ENCODE measurements around the gene KLHL24.
A peak's percentile ranks its signal among the peaks of the same experiment; 100 is the strongest.
"Not testable (repeated sequence)": the region's sequence is repeated elsewhere in the genome, so short reads cannot be mapped to it uniquely, and the experiment has no call there.

KLHL24 gene

GRCh38 chr3:183636221-183637105 lies 1.0 kb downstream of the KLHL24 start:
- peak; percentile 99 for DNase-seq (ENCODE audit: low spot score)

GRCh38 chr3:183637106-183637486 lies 1.7 kb downstream of the KLHL24 start:
- DNase-seq (ENCODE audit: low spot score): no peak

GRCh38 chr3:183637633-183638032 lies 2.2 kb downstream of the KLHL24 start:
- DNase-seq (ENCODE audit: low spot score): not testable (repeated sequence)

GRCh38 chr3:183638101-183638852 lies 2.9 kb downstream of the KLHL24 start:
- DNase-seq (ENCODE audit: low spot score): peak; percentile 44

GRCh38 chr3:183640635-183641034 lies 5.2 kb downstream of the KLHL24 start:
- DNase-seq (ENCODE audit: low spot score): not testable (repeated sequence)

- no peak for DNase-seq (ENCODE audit: low spot score)
Observed at GRCh38 chr3:183641882-183642281, 6.5 kb downstream of the KLHL24 start.

- DNase-seq (ENCODE audit: low spot score): no peak
Observed at GRCh38 chr3:183644244-183644643, 8.8 kb downstream of the KLHL24 start.

GRCh38 chr3:183645254-183645653 lies 9.8 kb downstream of the KLHL24 start:
- no peak for DNase-seq (ENCODE audit: low spot score)

GRCh38 chr3:183650554-183650953 lies 15.1 kb downstream of the KLHL24 start:
- no peak for DNase-seq (ENCODE audit: low spot score)

- DNase-seq (ENCODE audit: low spot score): peak; percentile 45
Observed at GRCh38 chr3:183653209-183654064, 18.0 kb downstream of the KLHL24 start.

- no peak for DNase-seq (ENCODE audit: low spot score)
Observed at GRCh38 chr3:183654727-183655126, 19.3 kb downstream of the KLHL24 start.

- no peak for DNase-seq (ENCODE audit: low spot score)
Observed at GRCh38 chr3:183662099-183662498, 26.7 kb downstream of the KLHL24 start.

- no peak for DNase-seq (ENCODE audit: low spot score)
Observed at GRCh38 chr3:183664913-183665381, 29.5 kb downstream of the KLHL24 start.

GRCh38 chr3:183680061-183680460 lies 44.6 kb downstream of the KLHL24 start:
- DNase-seq (ENCODE audit: low spot score): no peak

- DNase-seq (ENCODE audit: low spot score): no peak
Observed at GRCh38 chr3:183687705-183688104, 52.3 kb downstream of the KLHL24 start.

- DNase-seq (ENCODE audit: low spot score): no peak
Observed at GRCh38 chr3:183688874-183689273, 53.5 kb downstream of the KLHL24 start.

- DNase-seq (ENCODE audit: low spot score): not testable (repeated sequence)
Observed at GRCh38 chr3:183689621-183690020, 54.2 kb downstream of the KLHL24 start.

GRCh38 chr3:183690402-183690995 lies 55.1 kb downstream of the KLHL24 start:
- no peak for DNase-seq (ENCODE audit: low spot score)

GRCh38 chr3:183692436-183692835 lies 57.0 kb downstream of the KLHL24 start:
- no peak for DNase-seq (ENCODE audit: low spot score)

- DNase-seq (ENCODE audit: low spot score): no peak
Observed at GRCh38 chr3:183695569-183696364, 60.3 kb downstream of the KLHL24 start.

- no peak for DNase-seq (ENCODE audit: low spot score)
Observed at GRCh38 chr3:183697123-183697609, 61.7 kb downstream of the KLHL24 start.
